ENCODE results near the gene CCDC9B.

CCDC9B gene

DNA sequence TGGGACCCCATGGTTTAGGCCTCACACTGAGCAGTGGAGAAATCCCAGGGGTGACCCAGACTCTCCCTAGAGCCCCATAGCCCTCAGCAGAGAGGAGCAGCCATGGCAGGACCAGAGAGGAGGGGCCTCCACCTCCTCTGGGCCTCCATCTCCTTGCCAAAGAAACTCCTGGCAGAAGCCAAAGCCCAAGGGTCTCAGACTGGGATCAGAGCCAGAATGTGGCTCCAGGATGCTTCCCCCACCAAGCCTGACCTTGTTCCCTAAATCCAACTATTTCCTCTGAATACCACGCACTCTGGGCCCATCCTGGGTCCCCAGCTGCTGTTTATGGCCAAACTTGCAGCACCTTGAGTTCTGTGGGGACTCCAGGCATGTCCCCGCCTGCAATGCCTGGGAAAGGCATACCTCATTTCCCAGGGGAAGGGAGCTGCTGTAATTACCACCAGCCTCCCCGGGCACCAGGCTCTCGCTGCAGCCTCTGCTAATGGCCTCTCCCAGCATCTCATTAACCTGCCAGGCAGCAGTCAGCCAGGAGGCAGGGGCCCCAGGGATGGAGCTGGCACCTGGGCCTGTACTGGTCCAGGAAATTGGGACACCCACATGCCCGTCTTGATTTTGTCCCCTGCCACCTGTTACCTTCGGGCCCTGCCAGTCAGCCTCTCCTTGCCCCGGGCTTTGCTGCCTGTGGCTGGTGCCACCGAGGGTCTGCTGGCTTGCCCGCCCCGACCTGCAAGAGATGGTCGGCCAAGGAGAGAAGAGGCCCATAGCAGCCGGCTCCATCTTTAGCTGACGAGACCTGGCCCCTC lies 4.6 kb downstream of the CCDC9B start:
- Histone ChIP-seq H3K4me1 (ENCODE audit: control insufficient read depth, low read length) (peaks cover 22% of the 10 kb centered on the region), H3K27me3 (ENCODE audit: control insufficient read depth, low read length) (no peaks in the 10 kb centered on the region), H3F3A (ENCODE audit: control insufficient read depth, insufficient read depth) (no peaks in the 10 kb centered on the region), H3K9me2 (replicated peaks; ENCODE audit: control insufficient read depth, low read length) (no peaks in the 10 kb centered on the region), H4K20me1 (ENCODE audit: control insufficient read depth, insufficient read depth, low read depth, low read length) (no peaks in the 10 kb centered on the region), H3K9me3 (ENCODE audit: control insufficient read depth, insufficient read depth, low read length) (no peaks in the 10 kb centered on the region), H3K79me2 (ENCODE audit: control insufficient read depth, low read length) (no peaks in the 10 kb centered on the region), H3K4me3 (ENCODE audit: low read length) (no peak overlapping the region), H3K4me2 (ENCODE audit: low read length) (0 out of 2 replicates have a peak overlapping the region, but pooled peaks have one; percentile 28), H3K36me3 (ENCODE audit: control insufficient read depth, low read length) (no peaks in the 10 kb centered on the region), H3K27ac (ENCODE audit: low read depth, low read length) (no peak overlapping the region)
- TF ChIP-seq, protein P1, sequence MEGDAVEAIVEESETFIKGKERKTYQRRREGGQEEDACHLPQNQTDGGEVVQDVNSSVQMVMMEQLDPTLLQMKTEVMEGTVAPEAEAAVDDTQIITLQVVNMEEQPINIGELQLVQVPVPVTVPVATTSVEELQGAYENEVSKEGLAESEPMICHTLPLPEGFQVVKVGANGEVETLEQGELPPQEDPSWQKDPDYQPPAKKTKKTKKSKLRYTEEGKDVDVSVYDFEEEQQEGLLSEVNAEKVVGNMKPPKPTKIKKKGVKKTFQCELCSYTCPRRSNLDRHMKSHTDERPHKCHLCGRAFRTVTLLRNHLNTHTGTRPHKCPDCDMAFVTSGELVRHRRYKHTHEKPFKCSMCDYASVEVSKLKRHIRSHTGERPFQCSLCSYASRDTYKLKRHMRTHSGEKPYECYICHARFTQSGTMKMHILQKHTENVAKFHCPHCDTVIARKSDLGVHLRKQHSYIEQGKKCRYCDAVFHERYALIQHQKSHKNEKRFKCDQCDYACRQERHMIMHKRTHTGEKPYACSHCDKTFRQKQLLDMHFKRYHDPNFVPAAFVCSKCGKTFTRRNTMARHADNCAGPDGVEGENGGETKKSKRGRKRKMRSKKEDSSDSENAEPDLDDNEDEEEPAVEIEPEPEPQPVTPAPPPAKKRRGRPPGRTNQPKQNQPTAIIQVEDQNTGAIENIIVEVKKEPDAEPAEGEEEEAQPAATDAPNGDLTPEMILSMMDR (IDR thresholded peaks at IDR 0.05; ENCODE audit: low read depth, low read length, poor library complexity, severe bottlenecking) = no peak
- no peak for TF ChIP-seq EZH2phosphoT487 (IDR thresholded peaks at IDR 0.05; ENCODE audit: borderline replicate concordance, low read length)

DNA sequence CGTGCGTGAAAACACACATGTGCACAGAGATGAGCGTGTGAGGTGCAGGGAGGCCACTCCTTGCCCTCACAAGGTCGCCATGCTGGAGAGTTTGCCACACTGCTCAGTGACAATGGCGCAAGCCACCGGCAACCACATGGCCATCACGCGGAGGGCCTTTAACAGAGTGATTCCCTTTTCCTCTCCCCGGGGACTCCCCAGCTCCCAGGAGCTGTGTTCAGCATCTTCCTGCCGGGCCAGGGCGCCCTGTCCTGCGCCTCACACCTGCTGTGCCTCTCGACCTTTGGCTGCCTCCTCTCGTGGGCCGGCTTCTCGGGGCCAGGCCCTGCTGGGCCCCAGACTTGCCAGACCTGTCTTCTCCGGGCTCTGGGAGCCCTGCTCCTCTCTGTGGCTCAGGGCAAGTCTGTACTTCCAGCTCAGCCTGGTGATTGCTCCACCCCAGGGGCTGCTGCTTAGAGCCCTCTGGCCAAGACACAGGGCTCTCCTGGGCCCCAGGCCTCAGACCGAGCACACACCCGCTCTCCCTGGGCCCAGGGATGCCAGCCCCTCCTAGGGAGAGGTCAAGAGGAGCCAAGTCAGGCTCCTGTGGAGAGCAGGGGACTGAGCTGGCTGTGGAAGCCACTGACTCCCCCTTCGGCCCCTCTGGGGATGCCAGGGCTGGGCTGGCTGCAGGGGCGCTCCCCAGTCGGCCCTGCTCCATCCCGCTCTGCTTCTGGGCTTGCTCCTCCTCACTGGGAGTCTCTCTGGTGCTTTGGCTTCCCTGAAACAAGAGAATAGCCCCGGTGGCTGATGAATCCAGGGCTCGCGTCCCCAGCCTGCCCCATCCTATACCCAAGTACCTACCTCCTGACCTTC lies 5.6 kb downstream of the CCDC9B start:
- no peak overlapping the region for H3K4me3 ChIP-seq (ENCODE audit: low read length)
- H3K9me2 ChIP-seq (replicated peaks; ENCODE audit: control insufficient read depth, low read length) = no peaks in the 10 kb centered on the region
- H4K20me1 ChIP-seq (ENCODE audit: control insufficient read depth, insufficient read depth, low read depth, low read length) = no peaks in the 10 kb centered on the region
- peaks cover 22% of the 10 kb centered on the region for H3K4me1 ChIP-seq (ENCODE audit: control insufficient read depth, low read length)
- H3F3A ChIP-seq (ENCODE audit: control insufficient read depth, insufficient read depth) = no peaks in the 10 kb centered on the region
- no peak for TF ChIP-seq EZH2phosphoT487 (IDR thresholded peaks at IDR 0.05; ENCODE audit: borderline replicate concordance, low read length)
- TF ChIP-seq, protein P1 (IDR thresholded peaks at IDR 0.05; ENCODE audit: low read depth, low read length, poor library complexity, severe bottlenecking) = no peak
- no peaks in the 10 kb centered on the region for H3K9me3 ChIP-seq (ENCODE audit: control insufficient read depth, insufficient read depth, low read length)
- H3K27ac ChIP-seq (ENCODE audit: low read depth, low read length) = no peak overlapping the region
- H3K79me2 ChIP-seq (ENCODE audit: control insufficient read depth, low read length) = no peaks in the 10 kb centered on the region
- no peaks in the 10 kb centered on the region for H3K27me3 ChIP-seq (ENCODE audit: control insufficient read depth, low read length)
- H3K36me3 ChIP-seq (ENCODE audit: control insufficient read depth, low read length) = no peaks in the 10 kb centered on the region
- no peak overlapping the region for H3K4me2 ChIP-seq (ENCODE audit: low read length)

DNA sequence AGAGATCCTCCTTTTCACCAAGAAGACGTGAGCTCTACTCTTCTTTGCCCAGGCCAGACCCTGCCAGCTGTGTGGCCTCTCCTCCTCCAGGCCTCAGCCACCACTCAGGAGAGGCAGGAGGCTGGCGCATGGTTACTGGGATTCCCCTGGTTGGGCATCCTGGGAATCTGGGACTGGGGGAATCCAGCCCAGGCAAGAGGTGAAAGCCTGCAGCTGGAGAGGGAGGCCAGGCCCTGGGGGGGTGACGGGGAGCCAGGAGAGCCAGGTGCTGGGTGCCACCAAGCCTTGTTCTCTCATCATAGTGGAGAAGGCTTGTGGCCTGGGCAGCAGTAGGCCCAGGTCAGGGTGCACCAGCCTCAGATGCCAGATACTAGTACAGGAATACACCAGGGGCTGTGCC lies 6.2 kb downstream of the CCDC9B start:
- Histone ChIP-seq H3K27ac (ENCODE audit: low read depth, low read length) (no peak overlapping the region), H3F3A (ENCODE audit: control insufficient read depth, insufficient read depth) (no peaks in the 10 kb centered on the region)

More for the DNA sequence above, 6.2 kb downstream of the CCDC9B start:
- Histone ChIP-seq H3K4me3 (ENCODE audit: low read length) (no peak overlapping the region), H3K9me3 (ENCODE audit: control insufficient read depth, insufficient read depth, low read length) (no peaks in the 10 kb centered on the region), H3K4me1 (ENCODE audit: control insufficient read depth, low read length) (peaks cover 22% of the 10 kb centered on the region), H4K20me1 (ENCODE audit: control insufficient read depth, insufficient read depth, low read depth, low read length) (no peaks in the 10 kb centered on the region), H3K79me2 (ENCODE audit: control insufficient read depth, low read length) (no peaks in the 10 kb centered on the region), H3K9me2 (replicated peaks; ENCODE audit: control insufficient read depth, low read length) (no peaks in the 10 kb centered on the region), H3K4me2 (ENCODE audit: low read length) (peak overlapping the region; percentile 19), H3K36me3 (ENCODE audit: control insufficient read depth, low read length) (no peaks in the 10 kb centered on the region), H3K27me3 (ENCODE audit: control insufficient read depth, low read length) (no peaks in the 10 kb centered on the region)
- no peak for TF ChIP-seq EZH2phosphoT487 (IDR thresholded peaks at IDR 0.05; ENCODE audit: borderline replicate concordance, low read length)
